Ectodermal cell (in vitro differentiated cells): ENCODE measurements around the gene DCANP1.

Experiments used
- H3K27ac ChIP-seq: 2 replicates; pipeline ENCODE4 v1.7.0; 2013; ENCODE audit warnings: mild to moderate bottlenecking, low read depth, low read length; ENCODE audit not compliant: insufficient read depth, poor library complexity, severe bottlenecking
- H3K27me3 ChIP-seq: 2 replicates; pipeline ENCODE4 v1.7.0; 2013; ENCODE audit warnings: mild to moderate bottlenecking, low read length; ENCODE audit not compliant: insufficient read depth, control insufficient read depth, poor library complexity, severe bottlenecking
- H3K36me3 ChIP-seq: one replicate; pipeline ENCODE4 v1.7.0; 2013; ENCODE audit warnings: low read length; ENCODE audit not compliant: control insufficient read depth, insufficient read depth
- H3K4me1 ChIP-seq: one replicate; pipeline ENCODE4 v1.7.0; 2013; ENCODE audit warnings: low read length; ENCODE audit not compliant: control insufficient read depth, insufficient read depth
- H3K4me3 ChIP-seq: 2 replicates; pipeline ENCODE4 v1.7.0; 2013; ENCODE audit warnings: low read depth, low read length, control low read depth; ENCODE audit not compliant: insufficient read depth
- H3K9me3 ChIP-seq: 2 replicates; pipeline ENCODE4 v1.7.0; 2013; ENCODE audit warnings: mild to moderate bottlenecking, low read length, moderate library complexity; ENCODE audit not compliant: control insufficient read depth
- WGBS, 2 experiments: methylation state at CpG; one replicate each; pipeline ENCODE4 v1.1.7; 2013; ENCODE audit warnings: missing lambda C conversion rate in 2 of 2; 5-methylcytosine and 5-hydroxymethylcytosine counted together

The DCANP1 gene

DNA sequence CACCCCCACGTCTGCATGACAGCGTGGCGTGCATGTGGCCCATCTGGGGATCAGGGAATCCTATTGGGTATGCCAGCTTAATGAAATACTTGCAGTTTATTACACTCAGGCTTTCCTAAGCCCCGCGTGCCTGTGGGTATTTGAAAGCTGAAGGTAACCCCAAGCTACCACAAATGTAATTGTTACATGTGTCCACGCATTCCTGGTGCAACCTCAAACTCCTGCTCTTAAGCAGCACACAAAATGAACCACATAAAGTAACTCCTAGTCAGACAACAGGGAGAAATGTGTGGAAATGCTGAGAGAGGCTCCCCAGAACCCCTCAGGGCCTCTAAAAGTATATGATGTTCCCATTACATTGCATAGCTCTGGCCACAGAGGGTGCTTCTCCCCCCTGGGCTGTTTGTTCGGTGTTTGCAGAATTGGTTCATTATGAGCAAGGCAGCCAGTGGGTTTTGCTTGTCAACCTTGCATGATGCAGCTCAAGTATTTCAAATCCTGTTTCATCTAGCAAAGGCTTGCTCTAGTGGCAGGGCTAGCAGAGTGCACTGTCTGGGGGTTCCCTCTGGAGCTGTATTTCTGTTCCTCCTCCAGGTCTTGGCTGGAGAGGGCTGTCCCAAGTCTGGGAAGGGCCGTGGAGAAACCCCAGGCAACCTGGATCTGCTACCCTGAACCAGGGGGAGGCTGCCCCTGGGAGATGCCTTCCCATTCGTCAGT lies 1.8 kb upstream of the DCANP1 start:
- Histone ChIP-seq H3K9me3 (no peaks in the 10 kb centered on the region), H3K27ac (no peak overlapping the region), H3K36me3 (no peaks in the 10 kb centered on the region), H3K4me1 (peaks cover 4% of the 10 kb centered on the region), H3K27me3 (no peaks in the 10 kb centered on the region), H3K4me3 (no peak overlapping the region)
- WGBS, 2 experiments: 89 to 90% methylated on average over 9 of the region's 9 CpGs

DNA sequence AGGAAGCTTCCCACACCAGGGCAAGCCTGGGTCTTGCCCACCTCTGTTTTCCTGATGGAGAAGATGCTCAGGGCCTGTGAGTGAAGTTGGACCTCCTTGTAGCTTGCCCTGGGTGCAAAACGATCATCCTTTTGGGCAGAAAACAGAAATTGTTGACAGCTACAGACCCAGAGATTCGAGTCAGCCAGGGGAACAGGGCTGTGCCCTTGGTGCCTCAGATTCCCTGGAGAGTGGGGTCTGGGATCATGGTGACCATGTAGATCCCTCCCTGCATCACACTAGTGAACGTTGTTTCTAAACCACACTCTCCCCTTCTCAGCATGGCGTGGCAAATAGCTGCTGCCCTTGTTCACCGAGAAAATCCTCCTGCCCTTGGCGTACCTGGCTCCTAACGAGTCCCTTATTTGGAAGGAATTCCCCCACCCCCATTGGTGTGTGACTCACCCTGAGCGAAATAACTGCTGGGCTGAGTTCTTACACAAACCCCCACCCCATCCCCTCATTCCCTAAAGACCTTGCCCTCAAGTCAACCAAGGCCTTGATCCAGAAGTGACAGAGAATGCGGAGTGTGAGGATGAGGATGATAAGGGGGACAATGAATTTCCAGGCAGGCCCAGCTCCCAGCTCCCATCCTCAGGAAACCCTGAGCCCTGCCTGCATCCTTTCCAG lies 1.1 kb upstream of the DCANP1 start:
- no peaks in the 10 kb centered on the region for H3K9me3 ChIP-seq
- no peak overlapping the region for H3K27ac ChIP-seq
- H3K27me3 ChIP-seq: no peaks in the 10 kb centered on the region
- WGBS, 2 experiments: 66 to 69% methylated on average over 9 of the region's 9 CpGs
- no peak overlapping the region for H3K4me3 ChIP-seq
- H3K4me1 ChIP-seq: peaks cover 9% of the 10 kb centered on the region
- no peaks in the 10 kb centered on the region for H3K36me3 ChIP-seq

DNA sequence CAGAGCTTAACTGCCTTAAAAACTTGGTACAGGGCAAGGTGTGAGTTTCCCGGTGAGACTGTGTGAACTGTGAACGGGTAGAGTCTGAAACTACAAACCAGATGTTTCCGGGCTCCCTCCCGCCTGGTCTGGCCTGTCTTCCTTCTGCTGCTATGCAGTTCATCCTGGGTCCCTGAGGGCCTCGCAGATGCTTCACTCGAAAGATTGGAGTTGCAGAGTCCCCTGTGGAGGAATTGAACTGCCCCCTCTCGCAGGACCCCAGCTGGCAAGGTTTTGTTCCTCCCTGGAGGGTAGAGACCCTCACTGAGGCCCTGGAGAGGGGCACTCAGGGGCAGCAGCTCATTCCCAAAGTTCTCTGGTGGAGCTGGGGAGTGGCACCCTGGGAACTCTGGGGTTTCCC lies 533 bp downstream of the DCANP1 start:
- H3K4me3 ChIP-seq: no peak overlapping the region
- no peak overlapping the region for H3K27ac ChIP-seq
- no peaks in the 10 kb centered on the region for H3K27me3 ChIP-seq
- H3K4me1 ChIP-seq: peaks cover 18% of the 10 kb centered on the region
- WGBS, 2 experiments: 90 to 93% methylated on average over 7 of the region's 7 CpGs
- H3K36me3 ChIP-seq: no peaks in the 10 kb centered on the region
- no peaks in the 10 kb centered on the region for H3K9me3 ChIP-seq

DNA sequence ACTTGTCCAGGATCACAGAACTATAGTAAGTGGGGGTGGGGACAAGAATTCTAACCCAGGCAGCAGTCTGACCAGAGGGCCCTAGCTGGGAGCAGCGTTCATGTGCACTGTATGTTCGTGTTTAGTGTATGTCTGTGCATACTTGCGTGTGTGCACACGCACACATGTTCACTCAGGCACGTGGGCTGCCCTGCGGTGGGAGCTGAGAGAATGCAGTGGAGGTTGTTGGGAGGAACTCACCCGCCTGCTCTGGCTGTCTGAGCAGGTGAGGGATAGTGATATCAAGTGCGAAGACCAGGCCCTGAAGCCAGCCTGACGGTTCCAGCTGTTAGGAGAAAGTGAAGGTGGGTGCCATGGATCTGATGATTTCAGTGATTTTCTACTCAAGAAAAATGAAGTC lies 942 bp downstream of the DCANP1 start:
- Histone ChIP-seq H3K36me3 (no peaks in the 10 kb centered on the region), H3K27ac (no peak overlapping the region), H3K9me3 (no peaks in the 10 kb centered on the region), H3K27me3 (no peaks in the 10 kb centered on the region), H3K4me1 (peaks cover 18% of the 10 kb centered on the region), H3K4me3 (no peak overlapping the region)
- 94 to 95% methylated on average over 9 of the region's 9 CpGs for WGBS, 2 experiments

DNA sequence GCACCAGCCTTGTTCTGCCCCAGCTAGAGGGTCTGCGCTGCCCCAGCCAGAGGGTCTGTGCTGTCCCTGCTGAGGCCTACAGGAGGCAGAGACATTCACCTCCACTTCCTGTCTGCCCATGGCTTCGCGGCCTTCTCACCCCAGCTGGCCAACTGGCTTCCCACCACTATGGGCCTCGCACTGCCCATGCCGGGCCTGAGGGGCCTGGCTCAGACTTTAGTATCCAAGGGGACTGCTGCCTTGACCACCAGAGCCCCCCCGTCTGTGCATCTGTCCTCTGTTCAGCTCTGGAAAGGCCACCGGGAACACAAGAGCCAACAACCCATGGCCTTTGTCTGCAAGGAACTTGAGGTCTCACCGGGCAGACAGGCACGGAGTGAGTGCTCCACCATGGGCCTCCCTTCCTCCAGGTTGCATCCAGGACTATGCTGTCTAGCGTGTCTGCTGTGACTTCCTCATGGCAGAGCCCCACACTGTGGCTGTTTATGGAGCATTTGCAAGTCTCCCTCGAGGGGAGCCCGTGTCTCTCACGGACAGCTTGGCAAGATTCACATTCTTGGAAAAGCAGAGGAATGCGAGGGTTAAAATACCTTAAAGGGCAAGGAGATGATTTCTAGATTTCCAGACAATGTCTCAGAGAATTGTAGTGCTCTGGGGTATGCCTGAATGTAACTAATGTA lies 1.7 kb downstream of the DCANP1 start:
- WGBS, 2 experiments: 90 to 93% methylated on average over 14 of the region's 14 CpGs
- Histone ChIP-seq H3K4me1 (peaks cover 22% of the 10 kb centered on the region), H3K36me3 (no peaks in the 10 kb centered on the region), H3K27me3 (no peaks in the 10 kb centered on the region), H3K9me3 (no peaks in the 10 kb centered on the region), H3K4me3 (no peak overlapping the region), H3K27ac (no peak overlapping the region)

DNA sequence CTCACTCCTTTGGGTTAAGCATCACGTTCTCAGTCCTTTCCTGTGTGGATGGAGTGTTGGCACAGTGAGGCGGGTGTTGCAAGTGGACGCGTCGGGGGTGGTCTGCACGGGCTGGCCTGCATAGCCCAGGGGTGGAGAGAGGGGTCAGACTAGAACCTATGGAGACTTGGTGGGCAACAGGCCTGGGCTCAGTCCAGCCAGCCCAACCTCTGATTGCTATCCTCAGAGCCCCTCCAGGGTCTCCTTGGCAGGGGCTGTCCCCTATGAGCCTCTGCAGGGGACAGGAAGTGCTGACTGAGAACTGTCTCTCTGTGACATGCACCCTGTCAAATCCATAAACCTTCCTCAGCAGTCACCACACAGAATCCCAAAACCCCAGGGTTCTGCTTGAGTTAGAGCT lies 2.3 kb downstream of the DCANP1 start:
- WGBS, 2 experiments: 98% methylated on average over 6 of the region's 6 CpGs
- Histone ChIP-seq H3K4me1 (peaks cover 22% of the 10 kb centered on the region), H3K4me3 (no peak overlapping the region), H3K9me3 (no peaks in the 10 kb centered on the region), H3K27ac (no peak overlapping the region), H3K36me3 (no peaks in the 10 kb centered on the region), H3K27me3 (no peaks in the 10 kb centered on the region)

DNA sequence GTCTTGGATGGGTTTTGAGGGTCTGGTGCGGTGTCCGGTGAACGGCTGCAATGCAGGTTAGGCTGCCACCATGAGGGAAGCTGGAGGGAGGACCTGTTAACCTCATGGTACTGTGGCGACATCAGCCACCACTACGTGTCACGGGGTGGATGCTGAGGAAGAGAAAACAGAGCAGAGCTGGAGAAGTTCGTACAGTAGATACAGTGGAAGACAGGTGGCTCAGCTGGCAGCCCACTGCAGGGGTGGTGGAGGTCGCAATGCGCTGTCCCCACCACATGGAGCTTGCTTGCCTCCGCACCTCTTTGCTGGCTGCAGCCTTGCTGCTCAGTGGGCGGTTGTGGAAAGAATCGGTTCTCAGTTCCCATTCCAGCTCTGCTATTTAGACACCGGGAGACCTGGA lies 2.8 kb downstream of the DCANP1 start:
- Histone ChIP-seq H3K27ac (no peak overlapping the region), H3K36me3 (no peaks in the 10 kb centered on the region), H3K27me3 (no peaks in the 10 kb centered on the region), H3K4me3 (no peak overlapping the region), H3K4me1 (peaks cover 22% of the 10 kb centered on the region), H3K9me3 (no peaks in the 10 kb centered on the region)
- WGBS, 2 experiments: 93 to 94% methylated on average over 13 of the region's 13 CpGs

DNA sequence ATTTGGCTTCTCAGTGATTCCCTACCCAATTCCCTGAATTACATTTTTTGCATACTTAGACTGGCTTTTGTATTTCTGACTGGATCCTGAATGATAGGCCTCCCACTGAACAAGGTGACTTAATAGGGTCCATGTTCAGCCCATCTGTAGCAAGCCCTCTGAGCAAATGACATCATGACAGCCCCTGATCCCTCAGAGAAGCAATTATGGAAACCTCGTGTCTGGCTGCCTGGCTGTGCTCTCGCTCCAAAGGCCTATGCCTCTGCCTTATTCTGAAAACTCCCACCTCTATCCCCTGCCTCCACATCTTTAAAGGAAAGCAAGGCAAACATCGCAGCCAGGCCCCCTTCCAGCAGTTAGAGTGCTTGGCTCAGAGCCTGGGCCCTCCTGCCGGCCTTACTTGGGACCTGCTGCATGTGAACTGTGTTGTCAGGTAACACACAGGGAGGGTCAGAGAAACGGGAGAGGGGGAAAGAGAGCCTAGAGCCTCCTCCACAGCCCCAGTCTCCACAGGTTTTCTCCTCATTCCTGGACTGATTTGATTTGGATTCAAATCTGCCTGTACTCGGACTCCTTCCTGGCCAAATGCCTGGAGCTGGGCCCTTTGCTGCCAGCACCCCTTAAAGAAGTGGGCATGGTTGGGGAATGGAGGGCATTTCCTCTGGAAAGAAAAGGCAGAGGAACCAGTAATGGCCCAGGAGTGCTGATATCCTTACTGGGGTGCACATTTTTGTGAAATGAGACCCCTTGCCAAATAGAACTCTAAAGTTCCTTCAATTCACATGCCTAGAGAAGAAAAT lies 3.8 kb downstream of the DCANP1 start:
- H3K4me1 ChIP-seq: peaks cover 22% of the 10 kb centered on the region
- H3K4me3 ChIP-seq: no peak overlapping the region
- H3K9me3 ChIP-seq: no peaks in the 10 kb centered on the region
- H3K27ac ChIP-seq: no peak overlapping the region
- H3K36me3 ChIP-seq: no peaks in the 10 kb centered on the region
- H3K27me3 ChIP-seq: no peaks in the 10 kb centered on the region
- WGBS, 2 experiments: 79 to 80% methylated on average over 6 of the region's 6 CpGs

DNA sequence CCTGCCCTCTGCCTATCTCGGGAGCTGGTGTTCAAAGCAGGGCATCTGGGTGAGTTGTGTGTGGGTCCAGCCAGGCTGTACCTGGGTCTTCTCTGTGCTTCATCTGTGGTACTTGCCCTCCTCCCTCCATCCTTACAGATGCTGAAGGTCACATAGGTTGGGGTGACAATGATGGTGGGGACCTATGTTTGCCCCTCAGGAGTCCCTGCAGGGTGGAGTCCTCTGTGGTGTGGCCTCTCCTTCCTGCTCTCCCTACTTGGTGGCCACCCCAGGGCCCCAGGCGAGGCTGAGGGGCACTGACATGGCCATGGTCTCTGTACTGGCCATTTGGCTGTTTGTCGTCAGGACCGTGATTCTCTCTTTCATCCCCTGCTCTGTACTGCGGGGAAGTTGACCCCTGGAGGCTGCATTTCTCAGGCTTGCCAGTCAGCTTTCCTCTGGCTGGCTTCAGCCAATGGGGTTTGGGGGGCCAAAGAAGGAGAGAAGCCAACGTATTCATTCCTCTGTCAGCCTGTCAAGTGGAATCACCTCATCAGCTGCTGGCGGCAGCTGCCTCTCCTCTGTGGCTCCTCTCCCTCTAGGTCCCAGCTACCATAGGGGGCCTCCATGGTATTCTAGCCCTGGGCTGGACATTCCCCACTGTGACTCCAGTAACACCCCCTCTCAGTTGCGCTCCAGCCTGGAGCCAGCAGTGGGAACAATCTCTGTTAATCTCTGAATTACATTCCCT lies 4.6 kb downstream of the DCANP1 start:
- Histone ChIP-seq H3K36me3 (no peaks in the 10 kb centered on the region), H3K4me3 (no peak overlapping the region), H3K4me1 (peaks cover 22% of the 10 kb centered on the region), H3K27ac (no peak overlapping the region), H3K9me3 (no peaks in the 10 kb centered on the region), H3K27me3 (no peaks in the 10 kb centered on the region)
- WGBS, 2 experiments: 67 to 68% methylated on average over 8 of the region's 8 CpGs
